Esophagus muscularis mucosa (tissue), 4 donors: ENCODE data around the gene UBAC1. TPM values are rescaled to one million over a fixed set of nuclear protein-coding genes. Genes with fewer than 3 reads are reported as not detected.

ENCODE experiments used
- DNase-seq: peaks from one replicate; pipeline ENCODE4 v3.0.0-alpha.2; 2017; ENCODE audit errors: extremely low spot score
- H3K27ac ChIP-seq, 4 donors: fragments of 200-600 bp; sonication (generic); replicated peaks in 1 of 4; 1 replicate in 3 of 4; 2 replicates in 1 of 4; pipeline ENCODE4 v1.5.1; 2016 to 2019; ENCODE audit warnings: mild to moderate bottlenecking in 1 of 4
- H3K27me3 ChIP-seq, 4 donors: fragments of 200-600 bp; sonication (generic); one replicate each; pipeline versions ENCODE4 v1.5.1 to v1.6.0; 2016 to 2019
- H3K36me3 ChIP-seq, 4 donors: fragments of 200-600 bp; sonication (generic); one replicate each; pipeline ENCODE4 v1.5.1; 2016 to 2019
- H3K4me1 ChIP-seq, 4 donors: fragments of 200-600 bp; sonication (generic); one replicate each; pipeline ENCODE4 v1.5.1; 2016 to 2019
- H3K4me3 ChIP-seq, 4 donors: fragments of 200-600 bp; sonication (generic); 1 replicate in 2 of 4; 2 replicates in 2 of 4; pipeline ENCODE4 v1.5.1; 2016 to 2019; ENCODE audit warnings: mild to moderate bottlenecking in 4 of 4, moderate library complexity in 1 of 4
- H3K9me3 ChIP-seq, 4 donors: fragments of 200-600 bp; sonication (generic); 1 replicate in 3 of 4; 2 replicates in 1 of 4; pipeline ENCODE4 v1.5.1; 2016 to 2019
- CTCF ChIP-seq, 3 experiments: fragments of 200-600 bp in 2 of 3; fragments of 450-650 bp in 1 of 3; sonication (generic) in 2 of 3; IDR thresholded peaks; one replicate each; pipeline ENCODE4 v1.5.1; 2017 to 2019; ENCODE audit warnings: antibody characterized with exemption in 3 of 3, mild to moderate bottlenecking in 2 of 3, moderate library complexity in 1 of 3
- EP300 ChIP-seq: sonication (generic); formaldehyde crosslinking; IDR thresholded peaks from one replicate; pipeline ENCODE4 v1.6.1; 2017; ENCODE audit warnings: antibody characterized with exemption
- POLR2A ChIP-seq: fragments of 450-650 bp; IDR thresholded peaks from one replicate; pipeline ENCODE4 v1.6.1; 2017; ENCODE audit warnings: antibody characterized with exemption, moderate library complexity, mild to moderate bottlenecking, low read depth
- POLR2AphosphoS5 ChIP-seq, 2 donors: sonication (generic); formaldehyde crosslinking; IDR thresholded peaks; one replicate each; pipeline ENCODE4 v1.6.1; 2017; ENCODE audit warnings: antibody characterized with exemption in 2 of 2
- WGBS: methylation state at CpG from one replicate; pipeline ENCODE4 v1.1.5; 2018; 5-methylcytosine and 5-hydroxymethylcytosine counted together
- intact Hi-C: fragments of 100-400 bp; cut with DNase I; formaldehyde crosslinking; loops from one replicate; pipeline ENCODE4 v1.15.1; 2023
- total RNA-seq, 4 donors: library from RNA; depleted of rRNA; stranded (reverse); fragments of >200 nt; gene quantifications; one replicate each; pipeline versions ENCODE4 v1.1.0 to v1.2.1, GENCODE V29; 2016

Gene UBAC1
- total RNA-seq, 4 donors from 2014 or later, result 61.6 to 77.2 (median 67.3) TPM

GRCh38 chr9:135887585-135888050 lies 73.6 kb downstream of the UBAC1 start:
- Histone ChIP-seq H3K4me1 (peaks cover 49 to 84% (median 79%) of the 10 kb centered on the region in 4 donors), H3K36me3 (peaks cover 0 to 2% (median under 1%) of the 10 kb centered on the region in 4 donors), H3K27me3 (no peaks in the 10 kb centered on the region), H3K27ac (peak overlapping the region in 1 of 4 donors; percentile 3), H3K4me3 (no peak overlapping the region), H3K9me3 (no peaks in the 10 kb centered on the region)
- intact Hi-C loops, result no loop called here
- no peak for DNase-seq
- 57% methylated on average over 12 of the region's 12 CpGs for WGBS
- no peak for TF ChIP-seq CTCF (IDR thresholded peaks at IDR 0.05)
- no peak for TF ChIP-seq POLR2A
- no peak for TF ChIP-seq EP300
- TF ChIP-seq POLR2AphosphoS5 (IDR thresholded peaks at IDR 0.05), result no peak

GRCh38 chr9:135887021-135887507 lies 74.1 kb downstream of the UBAC1 start:
- intact Hi-C loops, result no loop called here
- Histone ChIP-seq H3K9me3 (no peaks in the 10 kb centered on the region), H3K36me3 (peaks cover 0 to 7% (median 4%) of the 10 kb centered on the region in 4 donors), H3K27ac (peak overlapping the region in 1 of 4 donors; percentile 3), H3K27me3 (no peaks in the 10 kb centered on the region), H3K4me3 (no peak overlapping the region), H3K4me1 (peaks cover 49 to 84% (median 79%) of the 10 kb centered on the region in 4 donors)
- WGBS, result 61% methylated on average over 18 of the region's 18 CpGs
- no peak for TF ChIP-seq POLR2A
- no peak for TF ChIP-seq POLR2AphosphoS5 (IDR thresholded peaks at IDR 0.05)
- no peak for TF ChIP-seq EP300
- DNase-seq, result no peak

GRCh38 chr9:135886147-135886981 lies 74.8 kb downstream of the UBAC1 start:
- H3K4me1 ChIP-seq, result peaks cover 48 to 82% (median 77%) of the 10 kb centered on the region in 4 donors
- TF ChIP-seq CTCF (IDR thresholded peaks at IDR 0.05) (no peak), POLR2A (no peak), EP300 (no peak), POLR2AphosphoS5 (IDR thresholded peaks at IDR 0.05) (no peak)
- no peaks in the 10 kb centered on the region for H3K27me3 ChIP-seq
- H3K36me3 ChIP-seq, result peaks cover 0 to 14% (median 6%) of the 10 kb centered on the region in 4 donors
- no peak for DNase-seq
- 88% methylated on average over 21 of the region's 21 CpGs for WGBS
- no peaks in the 10 kb centered on the region for H3K9me3 ChIP-seq
- intact Hi-C loops, result no loop called here
- no peak overlapping the region for H3K4me3 ChIP-seq
- no peak overlapping the region for H3K27ac ChIP-seq

GRCh38 chr9:135885100-135885853 lies 75.9 kb downstream of the UBAC1 start:
- intact Hi-C loops, result no loop called here
- peaks cover 37 to 71% (median 66%) of the 10 kb centered on the region in 4 donors for H3K4me1 ChIP-seq
- WGBS, result 76% methylated on average over 7 of the region's 7 CpGs
- no peaks in the 10 kb centered on the region for H3K27me3 ChIP-seq
- TF ChIP-seq EP300, result no peak
- TF ChIP-seq POLR2A, result no peak
- no peak for TF ChIP-seq POLR2AphosphoS5 (IDR thresholded peaks at IDR 0.05)
- DNase-seq, result no peak
- peaks cover 0 to 25% (median 16%) of the 10 kb centered on the region in 4 donors for H3K36me3 ChIP-seq
- H3K27ac ChIP-seq, result no peak overlapping the region
- no peaks in the 10 kb centered on the region for H3K9me3 ChIP-seq
- no peak overlapping the region for H3K4me3 ChIP-seq

GRCh38 chr9:135884328-135885035 lies 76.7 kb downstream of the UBAC1 start:
- H3K4me1 ChIP-seq, result peaks cover 31 to 63% (median 58%) of the 10 kb centered on the region in 4 donors
- no peak overlapping the region for H3K4me3 ChIP-seq
- H3K27me3 ChIP-seq, result no peaks in the 10 kb centered on the region
- 90% methylated on average over 15 of the region's 16 CpGs for WGBS
- H3K27ac ChIP-seq, result no peak overlapping the region
- peaks cover 0 to 27% (median 16%) of the 10 kb centered on the region in 4 donors for H3K36me3 ChIP-seq
- no peak for DNase-seq
- TF ChIP-seq CTCF (IDR thresholded peaks at IDR 0.05), result no peak
- no peak for TF ChIP-seq POLR2A
- no peak for TF ChIP-seq EP300
- TF ChIP-seq POLR2AphosphoS5 (IDR thresholded peaks at IDR 0.05), result no peak
- intact Hi-C loops, result no loop called here
- no peaks in the 10 kb centered on the region for H3K9me3 ChIP-seq
